Thymus (tissue), 11 donors: ENCODE results near the gene LPIN1. TPM values are rescaled to one million over a fixed set of nuclear protein-coding genes. Genes with fewer than 3 reads are reported as not detected.

Experiments
- DNase-seq, 9 donors: peaks; one replicate each; pipeline ENCODE4 v3.0.0-alpha.2; 2013; ENCODE audit warnings: low spot score in 9 of 9, low read depth in 6 of 9, missing footprints in 1 of 9
- H3K27ac ChIP-seq, 2 donors: one replicate each; pipeline ENCODE4 v1.5.1; 2013; ENCODE audit warnings: control low read depth in 1 of 2, low read depth in 1 of 2, low read length in 1 of 2, mild to moderate bottlenecking in 1 of 2, moderate library complexity in 1 of 2
- H3K27me3 ChIP-seq, 2 donors: one replicate each; pipeline ENCODE4 v1.5.1; 2013; ENCODE audit warnings: low read length in 1 of 2; ENCODE audit not compliant: control insufficient read depth in 2 of 2, insufficient read depth in 1 of 2
- H3K36me3 ChIP-seq, 2 donors: one replicate each; pipeline ENCODE4 v1.5.1; 2013; ENCODE audit warnings: low read length in 1 of 2, mild to moderate bottlenecking in 1 of 2, moderate library complexity in 1 of 2; ENCODE audit not compliant: control insufficient read depth in 2 of 2, insufficient read depth in 2 of 2
- H3K4me1 ChIP-seq, 2 donors: one replicate each; pipeline ENCODE4 v1.5.1; 2013; ENCODE audit warnings: low read length in 2 of 2; ENCODE audit not compliant: control insufficient read depth in 2 of 2, insufficient read depth in 2 of 2
- H3K4me3 ChIP-seq, 2 donors: one replicate each; pipeline ENCODE4 v1.5.1; 2013; ENCODE audit warnings: low read length in 2 of 2, control low read depth in 1 of 2, mild to moderate bottlenecking in 1 of 2
- H3K9me3 ChIP-seq, 2 donors: one replicate each; pipeline ENCODE4 v1.5.1; 2013; ENCODE audit warnings: low read length in 1 of 2, mild to moderate bottlenecking in 1 of 2; ENCODE audit not compliant: control insufficient read depth in 2 of 2, insufficient read depth in 1 of 2
- WGBS: extraction: QIAGEN DNeasy Blood & Tissue Kit; methylation state at CpG from one replicate; pipeline ENCODE4 v1.1.7; 2013; 5-methylcytosine and 5-hydroxymethylcytosine counted together
- polyA plus RNA-seq: library from polyadenylated mRNA; stranded (reverse); fragments of 200-250 nt; gene quantifications from one replicate; pipeline ENCODE4 v1.2.3, GENCODE V29; 2013
- total RNA-seq: library from RNA; stranded (reverse); fragments of 120-200 nt; gene quantifications from one replicate; pipeline ENCODE4 v1.2.4, GENCODE V29; 2013
- donor health status: healthy.

LPIN1 gene
- total and polyA plus RNA-seq, 2 donors, result 15.6 to 46.6 TPM

GRCh38 chr2:11711354-11711716 is 35.1 kb upstream of the LPIN1 start:
- Histone ChIP-seq H3K4me1 (no peaks in the 10 kb centered on the region), H3K4me3 (no peak overlapping the region), H3K36me3 (no peaks in the 10 kb centered on the region), H3K9me3 (peaks cover 0 to 5% of the 10 kb centered on the region in 2 donors), H3K27me3 (no peaks in the 10 kb centered on the region), H3K27ac (no peak overlapping the region)
- no peak for DNase-seq
- WGBS, result 98% methylated on average over 1 of the region's 1 CpG

- no peaks in the 10 kb centered on the region for H3K36me3 ChIP-seq
- H3K27me3 ChIP-seq, result no peaks in the 10 kb centered on the region
- H3K27ac ChIP-seq, result no peak overlapping the region
- peaks cover 0 to 5% of the 10 kb centered on the region in 2 donors for H3K9me3 ChIP-seq
- no peak for DNase-seq
- no peaks in the 10 kb centered on the region for H3K4me1 ChIP-seq
- 85% methylated on average over 8 of the region's 8 CpGs for WGBS
- H3K4me3 ChIP-seq, result no peak overlapping the region
Observed at GRCh38 chr2:11711751-11712150, 34.7 kb upstream of the LPIN1 start.

GRCh38 chr2:11712866-11713265 is 33.6 kb upstream of the LPIN1 start:
- H3K27me3 ChIP-seq, result no peaks in the 10 kb centered on the region

GRCh38 chr2:11713815-11714214 is 32.6 kb upstream of the LPIN1 start:
- 97% methylated on average over 7 of the region's 7 CpGs for WGBS
- Histone ChIP-seq H3K36me3 (no peaks in the 10 kb centered on the region), H3K9me3 (no peaks in the 10 kb centered on the region), H3K4me3 (no peak overlapping the region), H3K27me3 (no peaks in the 10 kb centered on the region), H3K27ac (no peak overlapping the region), H3K4me1 (no peaks in the 10 kb centered on the region)
- DNase-seq, result no peak

More at GRCh38 chr2:11712866-11713265, 33.6 kb upstream of the LPIN1 start:
- no peak overlapping the region for H3K4me3 ChIP-seq
- no peaks in the 10 kb centered on the region for H3K4me1 ChIP-seq
- no peaks in the 10 kb centered on the region for H3K36me3 ChIP-seq
- peaks cover 0 to 5% of the 10 kb centered on the region in 2 donors for H3K9me3 ChIP-seq
- 93% methylated on average over 2 of the region's 2 CpGs for WGBS
- H3K27ac ChIP-seq, result no peak overlapping the region
- no peak for DNase-seq

GRCh38 chr2:11715987-11716652 is 30.3 kb upstream of the LPIN1 start:
- no peak overlapping the region for H3K4me3 ChIP-seq
- no peak for DNase-seq
- no peaks in the 10 kb centered on the region for H3K9me3 ChIP-seq
- 92% methylated on average over 12 of the region's 12 CpGs for WGBS
- no peaks in the 10 kb centered on the region for H3K36me3 ChIP-seq
- H3K27ac ChIP-seq, result no peak overlapping the region
- H3K4me1 ChIP-seq, result peaks cover 2 to 3% of the 10 kb centered on the region in 2 donors
- H3K27me3 ChIP-seq, result no peaks in the 10 kb centered on the region

GRCh38 chr2:11716689-11717321 is 29.6 kb upstream of the LPIN1 start:
- H3K27ac ChIP-seq, result no peak overlapping the region
- H3K9me3 ChIP-seq, result no peaks in the 10 kb centered on the region
- 84% methylated on average over 8 of the region's 8 CpGs for WGBS
- no peaks in the 10 kb centered on the region for H3K27me3 ChIP-seq
- peaks cover 2 to 3% of the 10 kb centered on the region in 2 donors for H3K4me1 ChIP-seq
- H3K4me3 ChIP-seq, result no peak overlapping the region
- no peak for DNase-seq
- no peaks in the 10 kb centered on the region for H3K36me3 ChIP-seq

- Histone ChIP-seq H3K9me3 (no peaks in the 10 kb centered on the region), H3K4me1 (peaks cover 2 to 3% of the 10 kb centered on the region in 2 donors), H3K4me3 (no peak overlapping the region), H3K27me3 (no peaks in the 10 kb centered on the region), H3K27ac (no peak overlapping the region), H3K36me3 (no peaks in the 10 kb centered on the region)
- 96% methylated on average over 1 of the region's 1 CpG for WGBS
- no peak for DNase-seq
Observed at GRCh38 chr2:11717623-11718022, 28.8 kb upstream of the LPIN1 start.

GRCh38 chr2:11718606-11719005 is 27.8 kb upstream of the LPIN1 start:
- Histone ChIP-seq H3K36me3 (no peaks in the 10 kb centered on the region), H3K27ac (no peak overlapping the region), H3K4me1 (peaks cover 2 to 3% of the 10 kb centered on the region in 2 donors), H3K4me3 (no peak overlapping the region), H3K27me3 (no peaks in the 10 kb centered on the region), H3K9me3 (no peaks in the 10 kb centered on the region)
- 95% methylated on average over 5 of the region's 5 CpGs for WGBS
- no peak for DNase-seq

- H3K36me3 ChIP-seq, result no peaks in the 10 kb centered on the region
- H3K4me1 ChIP-seq, result peaks cover 2 to 3% of the 10 kb centered on the region in 2 donors
- 18% methylated on average over 6 of the region's 6 CpGs for WGBS
- H3K27me3 ChIP-seq, result no peaks in the 10 kb centered on the region
- H3K27ac ChIP-seq, result no peak overlapping the region
- H3K4me3 ChIP-seq, result peak overlapping the region in 1 of 2 donors; percentile 30
- peak in 2 of 9 donors; percentile 19 to 52 for DNase-seq
- H3K9me3 ChIP-seq, result no peaks in the 10 kb centered on the region
Observed at GRCh38 chr2:11719230-11719977, 27.0 kb upstream of the LPIN1 start.
